ENCODE measurements around the gene CYP8B1. TPM values are rescaled to one million over a fixed set of nuclear protein-coding genes. Genes with fewer than 3 reads are reported as not detected.
A peak's percentile ranks its signal among the peaks of the same experiment; 100 is the strongest.

The CYP8B1 gene
- 0.01 TPM for polyA plus RNA-seq (2013, experiment 1 of 2)
- not detected for polyA plus RNA-seq (2013, experiment 2 of 2)

- Histone ChIP-seq H2BK120ac (ENCODE audit: low read depth, low read length) (no peak within 1 kb of the TSS), H3K4me1 (ENCODE audit: control insufficient read depth, low read depth, low read length) (no peaks in the 10 kb centered on the region), H3K79me2 (ENCODE audit: control insufficient read depth, insufficient read depth, low read length) (no peaks in the 10 kb centered on the region), H3K4me2 (ENCODE audit: low read length) (no peak within 1 kb of the TSS), H3K27me3 (ENCODE audit: insufficient read depth, low read length, poor library complexity) (no peaks in the 10 kb centered on the region), H3K56ac (ENCODE audit: low read length) (no peak within 1 kb of the TSS), H3K9ac (ENCODE audit: low read length) (no peak within 1 kb of the TSS), H3K18ac (ENCODE audit: low read length) (no peak within 1 kb of the TSS), H2BK15ac (replicated peaks; ENCODE audit: low read depth) (no peak within 1 kb of the TSS), H3K4me3 (ENCODE audit: low read length) (no peak within 1 kb of the TSS), H4K5ac (ENCODE audit: low read length) (no peak within 1 kb of the TSS), H4K8ac (ENCODE audit: low read depth, low read length) (no peak within 1 kb of the TSS), H3K23ac (ENCODE audit: low read length) (no peak within 1 kb of the TSS), H3K36me3 (ENCODE audit: control insufficient read depth, insufficient read depth, low read length) (no peaks in the 10 kb centered on the region), H2AK5ac (ENCODE audit: low read length) (no peak within 1 kb of the TSS), H3K79me1 (ENCODE audit: low read length) (no peaks in the 10 kb centered on the region), H3K27ac (ENCODE audit: low read depth, low read length) (no peak within 1 kb of the TSS), H3K4ac (ENCODE audit: low read depth, low read length) (no peak within 1 kb of the TSS), H2BK5ac (ENCODE audit: low read length) (no peak within 1 kb of the TSS)
- WGBS (ENCODE audit: extremely low coverage, insufficient coverage, low lambda C conversion rate): no CpG with 5 or more reads among the region's 13 CpGs
- DNase-seq: no peak
These were observed at the start of gene CYP8B1 for GRCh38 chr3:42875325-42876151. CYP8B1 (minus strand) TSS chr3:42875879; CDS start chr3:42875816, 63 bp downstream.

- Histone ChIP-seq H2BK120ac (ENCODE audit: low read depth, low read length) (no peak overlapping the region), H3K23ac (ENCODE audit: low read length) (no peak overlapping the region), H4K8ac (ENCODE audit: low read depth, low read length) (no peak overlapping the region), H3K4ac (ENCODE audit: low read depth, low read length) (no peak overlapping the region), H2BK15ac (replicated peaks; ENCODE audit: low read depth) (no peak overlapping the region), H3K36me3 (ENCODE audit: control insufficient read depth, insufficient read depth, low read length) (no peaks in the 10 kb centered on the region), H3K4me2 (ENCODE audit: low read length) (no peak overlapping the region), H4K5ac (ENCODE audit: low read length) (no peak overlapping the region), H3K56ac (ENCODE audit: low read length) (no peak overlapping the region), H3K79me1 (ENCODE audit: low read length) (no peaks in the 10 kb centered on the region), H3K27ac (ENCODE audit: low read depth, low read length) (no peak overlapping the region), H3K4me3 (ENCODE audit: low read length) (no peak overlapping the region), H3K79me2 (ENCODE audit: control insufficient read depth, insufficient read depth, low read length) (no peaks in the 10 kb centered on the region), H3K9ac (ENCODE audit: low read length) (no peak overlapping the region), H3K27me3 (ENCODE audit: insufficient read depth, low read length, poor library complexity) (no peaks in the 10 kb centered on the region), H3K18ac (ENCODE audit: low read length) (no peak overlapping the region), H2AK5ac (ENCODE audit: low read length) (no peak overlapping the region), H3K4me1 (ENCODE audit: control insufficient read depth, low read depth, low read length) (no peaks in the 10 kb centered on the region), H2BK5ac (ENCODE audit: low read length) (no peak overlapping the region)
- no peak for DNase-seq
- WGBS (ENCODE audit: extremely low coverage, insufficient coverage, low lambda C conversion rate): no CpG with 5 or more reads among the region's 4 CpGs
These were observed 47.9 kb upstream of the CYP8B1 start for GRCh38 chr3:42923606-42924005.

GRCh38 chr3:42914771-42915515 lies 39.3 kb upstream of the CYP8B1 start:
- Histone ChIP-seq H3K27me3 (ENCODE audit: insufficient read depth, low read length, poor library complexity) (no peaks in the 10 kb centered on the region), H2BK15ac (replicated peaks; ENCODE audit: low read depth) (no peak overlapping the region), H2BK120ac (ENCODE audit: low read depth, low read length) (no peak overlapping the region), H3K23ac (ENCODE audit: low read length) (no peak overlapping the region), H3K79me2 (ENCODE audit: control insufficient read depth, insufficient read depth, low read length) (no peaks in the 10 kb centered on the region), H3K36me3 (ENCODE audit: control insufficient read depth, insufficient read depth, low read length) (no peaks in the 10 kb centered on the region), H3K9ac (ENCODE audit: low read length) (no peak overlapping the region), H4K5ac (ENCODE audit: low read length) (no peak overlapping the region), H3K18ac (ENCODE audit: low read length) (no peak overlapping the region), H3K4ac (ENCODE audit: low read depth, low read length) (no peak overlapping the region), H3K79me1 (ENCODE audit: low read length) (no peaks in the 10 kb centered on the region), H2AK5ac (ENCODE audit: low read length) (no peak overlapping the region), H3K4me3 (ENCODE audit: low read length) (peak overlapping the region; percentile 27), H3K4me2 (ENCODE audit: low read length) (no peak overlapping the region), H4K8ac (ENCODE audit: low read depth, low read length) (no peak overlapping the region), H2BK5ac (ENCODE audit: low read length) (no peak overlapping the region), H3K56ac (ENCODE audit: low read length) (no peak overlapping the region), H3K27ac (ENCODE audit: low read depth, low read length) (no peak overlapping the region), H3K4me1 (ENCODE audit: control insufficient read depth, low read depth, low read length) (no peaks in the 10 kb centered on the region)
- no CpG with 5 or more reads among the region's 8 CpGs for WGBS (ENCODE audit: extremely low coverage, insufficient coverage, low lambda C conversion rate)
- peak; percentile 68 for DNase-seq

GRCh38 chr3:42911551-42911950 lies 35.9 kb upstream of the CYP8B1 start:
- no peak overlapping the region for H3K9ac ChIP-seq (ENCODE audit: low read length)
- H3K79me1 ChIP-seq (ENCODE audit: low read length): no peaks in the 10 kb centered on the region
- no peak overlapping the region for H3K4me3 ChIP-seq (ENCODE audit: low read length)
- H2BK120ac ChIP-seq (ENCODE audit: low read depth, low read length): no peak overlapping the region
- no peak overlapping the region for H2BK5ac ChIP-seq (ENCODE audit: low read length)
- H2BK15ac ChIP-seq (replicated peaks; ENCODE audit: low read depth): no peak overlapping the region
- no peaks in the 10 kb centered on the region for H3K4me1 ChIP-seq (ENCODE audit: control insufficient read depth, low read depth, low read length)
- no peak for DNase-seq
- no peak overlapping the region for H3K4me2 ChIP-seq (ENCODE audit: low read length)
- no peak overlapping the region for H3K23ac ChIP-seq (ENCODE audit: low read length)
- no CpG with 5 or more reads among the region's 2 CpGs for WGBS (ENCODE audit: extremely low coverage, insufficient coverage, low lambda C conversion rate)
- no peaks in the 10 kb centered on the region for H3K27me3 ChIP-seq (ENCODE audit: insufficient read depth, low read length, poor library complexity)
- H4K5ac ChIP-seq (ENCODE audit: low read length): no peak overlapping the region
- no peaks in the 10 kb centered on the region for H3K36me3 ChIP-seq (ENCODE audit: control insufficient read depth, insufficient read depth, low read length)
- no peak overlapping the region for H4K8ac ChIP-seq (ENCODE audit: low read depth, low read length)
- H3K4ac ChIP-seq (ENCODE audit: low read depth, low read length): no peak overlapping the region
- H2AK5ac ChIP-seq (ENCODE audit: low read length): no peak overlapping the region
- H3K18ac ChIP-seq (ENCODE audit: low read length): no peak overlapping the region
- H3K79me2 ChIP-seq (ENCODE audit: control insufficient read depth, insufficient read depth, low read length): no peaks in the 10 kb centered on the region
- H3K56ac ChIP-seq (ENCODE audit: low read length): no peak overlapping the region
- H3K27ac ChIP-seq (ENCODE audit: low read depth, low read length): no peak overlapping the region

- no peak for DNase-seq
- H3K9ac ChIP-seq (ENCODE audit: low read length): no peak overlapping the region
- H2BK120ac ChIP-seq (ENCODE audit: low read depth, low read length): no peak overlapping the region
- H3K23ac ChIP-seq (ENCODE audit: low read length): no peak overlapping the region
- no peak overlapping the region for H3K4me2 ChIP-seq (ENCODE audit: low read length)
- H4K8ac ChIP-seq (ENCODE audit: low read depth, low read length): no peak overlapping the region
- WGBS (ENCODE audit: extremely low coverage, insufficient coverage, low lambda C conversion rate): no CpG with 5 or more reads among the region's 7 CpGs
- no peaks in the 10 kb centered on the region for H3K4me1 ChIP-seq (ENCODE audit: control insufficient read depth, low read depth, low read length)
- H3K4ac ChIP-seq (ENCODE audit: low read depth, low read length): no peak overlapping the region
- no peak overlapping the region for H2AK5ac ChIP-seq (ENCODE audit: low read length)
- no peak overlapping the region for H3K56ac ChIP-seq (ENCODE audit: low read length)
- H3K27me3 ChIP-seq (ENCODE audit: insufficient read depth, low read length, poor library complexity): no peaks in the 10 kb centered on the region
- H4K5ac ChIP-seq (ENCODE audit: low read length): no peak overlapping the region
- no peak overlapping the region for H2BK15ac ChIP-seq (replicated peaks; ENCODE audit: low read depth)
- H3K4me3 ChIP-seq (ENCODE audit: low read length): no peak overlapping the region
- no peaks in the 10 kb centered on the region for H3K36me3 ChIP-seq (ENCODE audit: control insufficient read depth, insufficient read depth, low read length)
- no peak overlapping the region for H3K27ac ChIP-seq (ENCODE audit: low read depth, low read length)
- H3K18ac ChIP-seq (ENCODE audit: low read length): no peak overlapping the region
- H3K79me1 ChIP-seq (ENCODE audit: low read length): no peaks in the 10 kb centered on the region
- H3K79me2 ChIP-seq (ENCODE audit: control insufficient read depth, insufficient read depth, low read length): no peaks in the 10 kb centered on the region
- no peak overlapping the region for H2BK5ac ChIP-seq (ENCODE audit: low read length)
These were observed 33.0 kb upstream of the CYP8B1 start for GRCh38 chr3:42908675-42909074.
